WI38 (cell line): ENCODE data around the gene NEUROD4.

Source experiments
- H3K4me3 ChIP-seq: 2 replicates; pipeline ENCODE4 v1.5.1; 2011; ENCODE audit warnings: low read depth, mild to moderate bottlenecking, control low read depth, low read length
- CTCF ChIP-seq: IDR thresholded peaks from 2 replicates; pipeline ENCODE4 v1.5.1; 2012; ENCODE audit warnings: low read depth, mild to moderate bottlenecking, control low read depth, low read length

NEUROD4 gene

GRCh38 chr12:55025508-55025907 lies 5.7 kb downstream of the NEUROD4 start:
- H3K4me3 ChIP-seq: no peak overlapping the region
- TF ChIP-seq CTCF: no peak

GRCh38 chr12:55034218-55034617 lies 14.4 kb downstream of the NEUROD4 start:
- no peak for TF ChIP-seq CTCF

GRCh38 chr12:55036326-55037115 lies 16.7 kb downstream of the NEUROD4 start:
- no peak overlapping the region for H3K4me3 ChIP-seq
- no peak for TF ChIP-seq CTCF

More at GRCh38 chr12:55034218-55034617, 14.4 kb downstream of the NEUROD4 start:
- H3K4me3 ChIP-seq: no peak overlapping the region

DNA sequence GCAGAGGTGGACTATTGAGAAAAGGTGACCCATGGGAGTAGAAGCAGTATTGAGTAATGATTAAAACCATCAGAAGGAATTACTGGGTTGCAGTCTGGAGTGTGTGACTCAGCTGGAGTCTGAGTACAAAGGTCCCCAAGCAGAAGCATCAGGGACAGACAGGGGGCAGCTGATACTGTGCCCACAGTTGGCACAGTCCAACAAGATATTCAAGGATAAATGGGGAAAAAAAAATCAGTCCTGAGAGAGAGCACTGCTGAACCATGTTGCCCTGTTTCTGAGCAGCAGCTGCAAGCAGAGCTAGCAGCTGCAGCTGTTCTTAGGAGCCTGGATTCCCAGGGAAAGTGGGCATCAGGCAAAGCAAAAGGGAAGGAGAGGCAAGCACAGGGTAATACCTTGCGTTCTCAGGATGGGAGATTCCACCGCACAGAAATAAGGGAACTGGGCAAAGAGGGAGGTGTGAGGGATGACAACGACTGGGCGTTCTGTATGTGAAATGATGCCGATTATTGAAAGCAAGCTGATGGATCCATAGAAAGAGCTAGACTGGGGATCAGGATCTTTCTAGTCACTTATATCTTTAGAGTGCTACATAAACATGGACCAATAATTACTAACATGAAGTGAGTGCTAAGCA lies 17.7 kb downstream of the NEUROD4 start:
- no peak overlapping the region for H3K4me3 ChIP-seq
- no peak for TF ChIP-seq CTCF

DNA sequence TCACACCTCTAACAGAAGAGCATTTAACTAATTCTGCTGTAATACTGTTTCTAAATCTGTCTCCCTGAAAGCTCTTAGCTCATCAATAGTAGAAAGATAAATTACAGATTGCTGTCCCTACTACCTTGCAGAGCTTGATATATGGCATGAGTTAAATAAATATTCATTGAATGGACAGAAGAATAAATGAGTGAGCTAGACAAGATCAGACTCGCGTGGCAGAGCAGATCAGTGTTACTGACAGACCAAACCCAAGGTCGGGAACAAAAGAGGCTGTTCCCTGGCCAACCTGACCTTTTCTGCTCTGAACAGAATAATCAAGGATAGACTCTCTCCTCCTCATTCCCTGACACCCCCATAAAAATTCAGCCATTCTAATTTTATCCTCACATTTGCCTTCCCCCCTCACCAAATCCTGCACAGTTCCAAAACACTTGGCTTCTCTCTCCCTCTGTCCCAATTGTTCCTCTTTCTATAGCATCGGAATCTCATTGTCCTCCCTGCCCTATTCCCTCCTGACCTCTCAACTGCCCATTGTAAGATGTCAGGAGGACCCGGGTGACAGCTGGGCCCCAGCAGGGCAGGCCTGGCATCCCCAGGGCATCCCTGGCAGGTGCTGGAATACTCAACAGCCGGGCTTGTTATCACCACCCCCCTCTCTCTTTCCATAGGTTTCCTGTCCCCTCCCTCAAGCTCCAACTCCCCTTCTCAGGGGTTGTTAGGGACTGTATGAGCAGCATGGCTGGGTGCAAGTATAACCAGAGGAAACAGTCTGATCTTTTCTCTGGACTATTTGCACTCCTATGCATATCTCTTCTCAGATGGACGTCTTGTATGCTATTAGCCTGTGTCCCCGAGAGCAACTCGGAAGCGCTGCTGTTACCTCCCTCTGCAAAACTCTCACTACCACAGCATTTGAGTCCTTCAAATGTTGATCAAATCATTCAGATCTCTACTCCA lies 19.9 kb downstream of the NEUROD4 start:
- no peak for TF ChIP-seq CTCF
- no peak overlapping the region for H3K4me3 ChIP-seq

DNA sequence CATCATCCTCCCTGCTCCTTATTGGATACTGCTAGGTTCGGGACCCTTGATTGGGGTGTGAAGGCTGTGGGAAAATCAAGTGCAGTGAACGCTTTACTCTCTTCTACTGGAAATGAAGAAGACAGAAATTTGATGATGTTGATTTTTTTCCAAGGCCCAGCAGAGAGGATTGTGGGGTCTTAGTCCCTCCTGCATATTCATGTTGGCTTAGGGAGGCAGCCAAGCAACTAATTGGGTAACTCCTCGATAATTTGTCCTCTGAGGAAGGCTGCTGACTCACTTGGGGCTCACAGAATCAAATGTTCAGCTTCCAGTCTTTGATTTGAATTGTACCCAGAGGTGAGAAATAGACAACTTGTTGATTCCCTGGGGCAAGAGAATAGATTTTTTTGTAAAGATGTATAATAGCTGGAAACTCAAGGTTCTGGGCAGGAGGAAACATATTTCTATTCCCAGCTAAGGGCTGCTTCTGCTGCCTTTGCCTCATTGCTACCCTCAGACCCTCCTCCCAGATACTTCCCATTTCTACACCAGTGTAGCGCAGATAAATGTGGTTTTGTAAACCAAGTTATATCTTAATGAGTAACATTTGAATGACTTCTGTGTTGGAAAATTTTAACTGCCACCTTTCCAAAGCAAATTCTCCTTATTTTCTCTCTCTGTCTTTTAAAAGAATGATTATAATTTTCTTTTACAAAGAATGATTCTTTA lies 21.7 kb downstream of the NEUROD4 start:
- no peak for TF ChIP-seq CTCF
- no peak overlapping the region for H3K4me3 ChIP-seq
